CD1c-positive myeloid dendritic cell (primary cell): ENCODE measurements around the gene CTDNEP1.
A peak's percentile ranks its signal among the peaks of the same experiment; 100 is the strongest.
"Not testable (repeated sequence)": the region's sequence is repeated elsewhere in the genome, so short reads cannot be mapped to it uniquely, and the experiment has no call there.

Experiments
- DNase-seq: peaks from one replicate; pipeline ENCODE4 v3.0.0-alpha.2; 2016; ENCODE audit errors: extremely low spot score

Gene CTDNEP1

GRCh38 chr17:7248796-7249195, 2.7 kb downstream of the CTDNEP1 start:
- DNase-seq = no peak

- no peak for DNase-seq
Measured at GRCh38 chr17:7246779-7247178, 4.8 kb downstream of the CTDNEP1 start.

GRCh38 chr17:7243838-7244237, 7.7 kb downstream of the CTDNEP1 start:
- DNase-seq = not testable (repeated sequence)

- no peak for DNase-seq
Measured at GRCh38 chr17:7243453-7243729, 8.1 kb downstream of the CTDNEP1 start.

- peak; percentile 95 for DNase-seq
Measured at GRCh38 chr17:7242717-7243452, 8.6 kb downstream of the CTDNEP1 start.

- DNase-seq = peak; percentile 95
Measured at GRCh38 chr17:7241783-7242716, 9.5 kb downstream of the CTDNEP1 start, which contains the start of gene GABARAP. Gene GABARAP (minus strand): TSS chr17:7242449. CDS start chr17:7242330, 119 bp downstream.

- DNase-seq = peak; percentile 59
Measured at GRCh38 chr17:7241090-7241733, 10.3 kb downstream of the CTDNEP1 start.

- DNase-seq = peak; percentile 69
Measured at GRCh38 chr17:7240375-7240774, 11.2 kb downstream of the CTDNEP1 start.

- peak; percentile 99 for DNase-seq
Measured at GRCh38 chr17:7239091-7240027, 12.2 kb downstream of the CTDNEP1 start, which contains the start of gene PHF23. Gene PHF23 (minus strand): TSS chr17:7239457. CDS start chr17:7239279, 178 bp downstream.

- no peak for DNase-seq
Measured at GRCh38 chr17:7238420-7239090, 13.0 kb downstream of the CTDNEP1 start.

GRCh38 chr17:7237761-7238419, 13.6 kb downstream of the CTDNEP1 start:
- DNase-seq = peak; percentile 71

- no peak for DNase-seq
Measured at GRCh38 chr17:7237266-7237760, 14.2 kb downstream of the CTDNEP1 start.

GRCh38 chr17:7236808-7237207, 14.7 kb downstream of the CTDNEP1 start:
- DNase-seq = no peak

- peak; percentile 44 for DNase-seq
Measured at GRCh38 chr17:7235693-7236665, 15.6 kb downstream of the CTDNEP1 start.

GRCh38 chr17:7234083-7234951, 17.2 kb downstream of the CTDNEP1 start, which contains the start of gene DVL2:
Gene DVL2 (minus strand): TSS chr17:7234517. CDS start chr17:7234262, 255 bp downstream.
- peak; percentile 96 for DNase-seq

- peak; percentile 17 for DNase-seq
Measured at GRCh38 chr17:7233701-7234082, 17.8 kb downstream of the CTDNEP1 start.

GRCh38 chr17:7232114-7232513, 19.4 kb downstream of the CTDNEP1 start:
- DNase-seq = no peak

GRCh38 chr17:7229504-7229903, 22.0 kb downstream of the CTDNEP1 start:
- DNase-seq = no peak
